RKO (cell line): ENCODE data around the gene LYRM2.

Source experiments
- DNase-seq: peaks from one replicate; pipeline ENCODE4 v3.0.0-alpha.2; 2016; ENCODE audit warnings: low spot score

The LYRM2 gene

GRCh38 chr6:89555031-89555430 lies 83.5 kb downstream of the LYRM2 start:
- DNase-seq = no peak

DNA sequence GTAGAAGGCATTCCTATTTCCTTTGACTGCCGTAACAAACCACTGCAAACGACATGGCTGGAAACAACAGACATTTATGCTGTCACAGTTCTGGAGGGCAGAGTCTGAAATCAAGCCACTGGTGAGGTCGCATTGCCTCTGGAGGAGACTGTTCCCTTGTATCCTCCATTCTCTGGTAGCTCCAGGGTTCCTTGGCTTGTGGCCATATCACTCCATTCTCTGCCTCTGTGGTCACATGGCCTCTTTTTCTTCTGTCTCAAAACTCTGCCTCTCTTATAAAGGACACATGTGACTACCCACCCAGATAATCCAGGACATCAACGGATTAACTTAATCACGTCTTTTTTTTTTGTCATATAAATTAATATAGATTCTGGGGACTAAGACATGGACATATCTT lies 84.4 kb downstream of the LYRM2 start:
- no peak for DNase-seq

GRCh38 chr6:89553431-89553830 lies 85.1 kb downstream of the LYRM2 start:
- no peak for DNase-seq

- DNase-seq = no peak
Observed at GRCh38 chr6:89547281-89547680, 91.3 kb downstream of the LYRM2 start.

GRCh38 chr6:89542866-89543265 lies 95.7 kb downstream of the LYRM2 start:
- no peak for DNase-seq

- DNase-seq = no peak
Observed at GRCh38 chr6:89542081-89542857, 96.3 kb downstream of the LYRM2 start.

DNA sequence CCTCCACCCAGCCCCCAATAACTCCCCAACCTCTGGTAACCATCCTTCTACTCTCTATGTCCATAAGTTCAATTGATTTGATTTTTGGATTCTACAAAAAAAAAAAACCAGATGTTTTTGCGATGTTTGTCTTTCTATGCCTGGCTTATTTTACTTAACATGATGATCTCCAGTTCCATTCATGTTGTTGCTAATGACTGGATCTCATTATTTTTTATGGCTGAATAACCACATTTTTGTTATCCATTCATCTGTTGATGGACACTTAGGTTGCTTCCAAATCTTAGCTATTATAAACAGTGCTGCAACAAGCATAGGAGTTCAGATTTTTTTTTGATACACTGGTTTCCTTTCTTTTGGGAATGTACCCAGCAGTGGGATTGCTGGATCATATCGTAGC lies 98.8 kb downstream of the LYRM2 start:
- DNase-seq = no peak

GRCh38 chr6:89536231-89536630 lies 102.3 kb downstream of the LYRM2 start:
- DNase-seq = no peak

DNA sequence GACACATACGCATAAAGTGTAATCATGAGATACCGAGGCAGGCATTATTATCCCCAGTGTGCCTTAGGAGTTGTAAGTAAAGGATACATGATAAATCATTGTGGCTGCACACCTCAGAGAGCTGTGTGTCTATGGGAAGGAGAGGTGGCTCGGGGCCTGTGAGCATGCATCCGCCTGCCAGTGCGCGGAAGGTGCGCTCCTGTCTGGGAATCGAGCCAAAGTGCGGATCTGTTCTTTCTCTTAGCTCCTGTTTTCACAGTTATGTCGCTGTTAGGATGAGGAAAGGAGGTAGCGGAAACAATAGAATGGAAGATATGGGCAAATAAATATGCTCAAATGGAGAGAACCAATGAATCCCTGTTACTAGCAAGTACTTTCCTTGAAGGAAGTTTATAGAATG lies 107.6 kb downstream of the LYRM2 start:
- DNase-seq = no peak

DNA sequence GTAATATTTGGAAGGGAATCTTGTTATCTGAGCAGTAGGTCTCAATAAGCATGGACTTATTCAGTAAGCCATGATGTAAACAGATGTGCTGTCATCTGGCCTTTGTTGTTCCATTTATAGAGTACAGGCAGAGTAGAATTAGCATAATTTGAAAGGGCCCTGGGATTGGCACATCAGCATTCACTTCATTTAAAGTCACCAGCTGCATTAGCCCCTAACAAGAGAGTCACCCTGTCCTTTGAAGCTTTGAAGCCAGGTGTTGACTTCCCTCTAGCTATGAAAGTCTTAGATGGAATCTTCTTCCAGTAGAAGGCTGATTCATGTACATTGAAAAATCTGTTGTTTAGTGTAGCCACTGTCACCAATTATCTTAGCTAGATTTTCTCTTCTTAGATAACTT lies 109.7 kb downstream of the LYRM2 start:
- no peak for DNase-seq

- DNase-seq = peak; percentile 4
Observed at GRCh38 chr6:89527634-89528033, 110.9 kb downstream of the LYRM2 start.

- no peak for DNase-seq
Observed at GRCh38 chr6:89526563-89526869, 112.0 kb downstream of the LYRM2 start.

DNA sequence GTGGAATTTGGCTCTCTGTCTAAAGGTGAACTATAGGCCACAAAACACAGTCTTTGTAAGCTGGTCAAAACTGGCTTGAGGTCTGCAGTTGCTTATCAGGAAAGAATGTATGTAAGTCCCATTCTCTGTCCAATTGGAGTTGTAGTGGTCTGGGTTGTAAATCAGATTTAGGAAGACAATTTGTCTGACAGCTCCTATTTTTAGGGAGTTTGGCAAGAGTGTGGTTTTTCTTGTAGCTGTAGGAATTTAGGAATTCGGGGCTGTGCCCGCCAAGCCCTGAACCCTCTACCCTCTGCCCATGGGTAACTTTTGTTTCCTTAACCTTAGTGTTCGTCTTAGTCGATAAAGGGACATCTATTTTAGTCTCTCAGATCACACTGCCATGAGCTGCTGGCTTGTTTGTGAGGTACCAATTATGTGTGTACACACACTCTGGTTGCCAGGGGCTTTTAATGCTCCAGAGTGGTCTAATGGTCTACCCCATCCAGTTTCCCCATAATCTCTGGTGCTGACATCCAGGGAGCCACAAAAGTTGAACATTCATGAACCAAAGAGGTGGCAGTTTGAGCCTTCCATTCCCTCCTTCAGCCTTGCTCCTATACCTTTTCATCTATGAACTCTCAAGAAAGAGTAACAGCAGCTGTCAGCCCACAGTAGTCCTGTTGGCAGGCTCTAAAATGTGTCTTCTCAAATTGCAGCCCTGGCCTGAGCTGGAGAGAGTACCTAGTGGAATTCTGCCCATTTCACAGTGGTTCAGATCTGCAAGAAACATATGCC lies 112.6 kb downstream of the LYRM2 start:
- no peak for DNase-seq

DNA sequence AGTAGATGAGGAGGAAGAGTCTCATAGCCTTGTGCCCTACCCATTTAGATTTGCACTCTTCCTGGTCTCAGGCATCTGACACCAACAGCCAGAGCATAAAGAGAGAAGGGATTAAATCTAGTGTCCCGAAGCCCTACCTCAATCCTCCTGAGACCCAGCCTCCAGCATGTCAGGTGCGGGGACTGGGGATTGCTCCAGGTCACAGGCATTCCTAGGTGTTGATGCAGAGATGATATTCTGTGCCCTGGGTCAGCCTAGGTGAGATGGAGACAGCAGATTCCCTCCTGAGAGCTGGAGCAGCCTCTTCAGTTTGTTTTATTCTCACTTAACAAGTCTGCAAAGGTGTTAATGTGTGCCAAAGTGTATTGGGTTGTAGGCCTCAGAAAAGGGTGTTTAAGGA lies 115.8 kb downstream of the LYRM2 start:
- no peak for DNase-seq

DNA sequence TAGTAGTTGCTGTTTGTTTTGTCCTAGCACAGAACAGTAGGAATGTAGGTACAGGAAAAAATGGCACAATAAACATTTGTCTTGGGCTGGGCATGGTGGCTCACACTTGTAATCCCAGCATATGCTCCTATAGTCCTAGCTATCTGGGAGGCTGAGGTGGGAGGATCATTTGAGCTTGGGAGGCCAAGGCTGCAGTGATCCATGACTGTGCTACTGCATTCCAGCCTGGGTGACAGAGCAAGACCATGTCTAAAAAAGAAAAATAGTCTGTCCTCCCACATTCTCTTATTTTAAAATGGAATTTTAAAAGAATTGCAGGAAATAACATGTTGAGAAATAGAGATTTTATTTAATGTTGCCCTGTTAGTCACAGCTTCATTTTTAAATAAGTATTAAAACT lies 117.8 kb downstream of the LYRM2 start:
- no peak for DNase-seq

DNA sequence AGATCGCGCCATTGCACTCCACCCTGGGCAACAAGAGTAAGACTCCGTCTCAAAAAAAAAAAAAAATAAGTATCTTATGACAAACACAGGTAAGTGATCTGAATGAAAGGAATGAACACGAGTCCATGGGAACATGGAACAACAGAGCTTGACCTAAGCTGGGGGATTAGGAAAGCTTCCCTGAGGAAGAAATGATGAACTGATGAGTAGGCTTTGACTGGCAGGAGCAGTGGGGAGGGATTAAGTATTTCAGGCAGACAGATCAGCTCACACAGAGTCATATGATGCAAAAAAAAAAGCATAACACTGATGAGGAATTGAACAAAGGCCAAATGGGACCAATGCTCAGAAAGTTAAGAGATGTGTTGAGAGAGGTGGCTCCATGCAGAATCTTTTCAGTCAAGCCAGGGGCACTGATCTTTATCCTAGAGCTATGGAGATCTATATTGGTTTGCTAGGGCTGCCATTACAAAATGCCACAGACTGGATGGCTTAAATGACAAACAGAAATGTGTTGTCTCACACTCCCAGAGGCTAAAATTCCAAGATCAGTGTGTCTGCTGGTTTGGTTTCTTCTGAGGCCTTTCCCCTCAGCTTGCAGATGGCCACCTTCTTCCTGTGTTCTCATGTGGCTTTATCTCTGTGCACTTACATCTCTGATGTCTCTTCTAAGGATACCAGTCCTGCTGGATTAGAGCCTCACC lies 120.0 kb downstream of the LYRM2 start:
- DNase-seq = no peak
